Gastroesophageal sphincter (tissue), 3 donors: ENCODE data around the gene MAML2.

ENCODE experiments used
- POLR2A ChIP-seq, 2 donors: fragments of 450-650 bp; IDR thresholded peaks; one replicate each; pipeline ENCODE4 v1.6.1; 2017; ENCODE audit warnings: antibody characterized with exemption in 2 of 2, mild to moderate bottlenecking in 2 of 2, moderate library complexity in 1 of 2
- POLR2AphosphoS5 ChIP-seq: sonication (generic); formaldehyde crosslinking; IDR thresholded peaks from one replicate; pipeline ENCODE4 v1.6.1; 2017; ENCODE audit warnings: antibody characterized with exemption
- TF ChIP-seq, protein P1 (sequence below), 4 experiments: fragments of 200-600 bp in 2 of 4; fragments of 450-650 bp in 2 of 4; sonication (generic) in 1 of 4; IDR thresholded peaks; one replicate each; pipeline ENCODE4 v1.5.1; 2017 to 2019; ENCODE audit warnings: antibody characterized with exemption in 4 of 4, mild to moderate bottlenecking in 2 of 4, moderate library complexity in 2 of 4

- TF ChIP-seq, protein P1, sequence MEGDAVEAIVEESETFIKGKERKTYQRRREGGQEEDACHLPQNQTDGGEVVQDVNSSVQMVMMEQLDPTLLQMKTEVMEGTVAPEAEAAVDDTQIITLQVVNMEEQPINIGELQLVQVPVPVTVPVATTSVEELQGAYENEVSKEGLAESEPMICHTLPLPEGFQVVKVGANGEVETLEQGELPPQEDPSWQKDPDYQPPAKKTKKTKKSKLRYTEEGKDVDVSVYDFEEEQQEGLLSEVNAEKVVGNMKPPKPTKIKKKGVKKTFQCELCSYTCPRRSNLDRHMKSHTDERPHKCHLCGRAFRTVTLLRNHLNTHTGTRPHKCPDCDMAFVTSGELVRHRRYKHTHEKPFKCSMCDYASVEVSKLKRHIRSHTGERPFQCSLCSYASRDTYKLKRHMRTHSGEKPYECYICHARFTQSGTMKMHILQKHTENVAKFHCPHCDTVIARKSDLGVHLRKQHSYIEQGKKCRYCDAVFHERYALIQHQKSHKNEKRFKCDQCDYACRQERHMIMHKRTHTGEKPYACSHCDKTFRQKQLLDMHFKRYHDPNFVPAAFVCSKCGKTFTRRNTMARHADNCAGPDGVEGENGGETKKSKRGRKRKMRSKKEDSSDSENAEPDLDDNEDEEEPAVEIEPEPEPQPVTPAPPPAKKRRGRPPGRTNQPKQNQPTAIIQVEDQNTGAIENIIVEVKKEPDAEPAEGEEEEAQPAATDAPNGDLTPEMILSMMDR (IDR thresholded peaks at IDR 0.05), result no peak
- no peak for TF ChIP-seq POLR2A (IDR thresholded peaks at IDR 0.05)
- TF ChIP-seq POLR2AphosphoS5, result no peak
Observed at GRCh38 chr11:95991545-95991944, 351.4 kb downstream of the MAML2 start.
